ENCODE measurements around the gene YDJC. TPM values are rescaled to one million over a fixed set of nuclear protein-coding genes. Genes with fewer than 3 reads are reported as not detected.

The YDJC gene
- polyA plus RNA-seq, 1 experiment, result 20.0 TPM

GRCh38 chr22:21631025-21631424 is 1.2 kb upstream of the YDJC start:
- no peak for DNase-seq (ENCODE audit: low read depth)
- Histone ChIP-seq H3K27me3 (ENCODE audit: control insufficient read depth, insufficient read depth, low read length) (no peaks in the 10 kb centered on the region), H3K4me3 (ENCODE audit: low read depth, low read length) (no peak overlapping the region), H3K36me3 (ENCODE audit: control insufficient read depth, insufficient read depth, low read length) (peaks cover 3% of the 10 kb centered on the region)
- POLR2A ChIA-PET, result no interaction called here
- CTCF ChIA-PET, result interaction anchor here (0.6 to 9.3 kb wide), 3 partner anchors 12 to 19 kb away, joined by 3 to 71 read pairs (median 56); partner anchors contain the start of gene SDF2L1
- TF ChIP-seq CTCF (IDR thresholded peaks at IDR 0.05; ENCODE audit: insufficient read depth, low read depth, low read length), result no peak

- POLR2A ChIA-PET, result no interaction called here
- CTCF ChIA-PET, result interaction anchor here (0.8 to 9.3 kb wide), 11 partner anchors 10 to 52 kb away, joined by 3 to 71 read pairs (median 6); partner anchors contain the start of gene SDF2L1
- H3K27me3 ChIP-seq (ENCODE audit: control insufficient read depth, insufficient read depth, low read length), result no peaks in the 10 kb centered on the region
- DNase-seq (ENCODE audit: low read depth), result no peak
- peaks cover 3% of the 10 kb centered on the region for H3K36me3 ChIP-seq (ENCODE audit: control insufficient read depth, insufficient read depth, low read length)
- peak overlapping the region; percentile 99 for H3K4me3 ChIP-seq (ENCODE audit: low read depth, low read length)
- no peak for TF ChIP-seq CTCF (IDR thresholded peaks at IDR 0.05; ENCODE audit: insufficient read depth, low read depth, low read length)
Measured at GRCh38 chr22:21628386-21629254, 1.2 kb downstream of the YDJC start.

- DNase-seq (ENCODE audit: low read depth), result no peak
- CTCF ChIA-PET, result interaction anchor here (0.6 to 9.0 kb wide), 5 partner anchors 9 to 310 kb away, joined by 3 to 71 read pairs (median 3); partner anchors contain the start of gene SDF2L1
- Histone ChIP-seq H3K27me3 (ENCODE audit: control insufficient read depth, insufficient read depth, low read length) (no peaks in the 10 kb centered on the region), H3K36me3 (ENCODE audit: control insufficient read depth, insufficient read depth, low read length) (peaks cover 7% of the 10 kb centered on the region), H3K4me3 (ENCODE audit: low read depth, low read length) (no peak overlapping the region)
- TF ChIP-seq CTCF (IDR thresholded peaks at IDR 0.05; ENCODE audit: insufficient read depth, low read depth, low read length), result no peak
- POLR2A ChIA-PET, result no interaction called here
Measured at GRCh38 chr22:21626735-21627469, 2.9 kb downstream of the YDJC start.

- Histone ChIP-seq H3K27me3 (ENCODE audit: control insufficient read depth, insufficient read depth, low read length) (no peaks in the 10 kb centered on the region), H3K4me3 (ENCODE audit: low read depth, low read length) (no peak overlapping the region), H3K36me3 (ENCODE audit: control insufficient read depth, insufficient read depth, low read length) (peaks cover 7% of the 10 kb centered on the region)
- TF ChIP-seq CTCF (IDR thresholded peaks at IDR 0.05; ENCODE audit: insufficient read depth, low read depth, low read length), result no peak
- CTCF ChIA-PET, result interaction anchor here (0.6 to 9.0 kb wide), 5 partner anchors 9 to 311 kb away, joined by 3 to 71 read pairs (median 3); partner anchors contain the start of gene SDF2L1
- POLR2A ChIA-PET, result no interaction called here
- DNase-seq (ENCODE audit: low read depth), result no peak
Measured at GRCh38 chr22:21626073-21626734, 3.6 kb downstream of the YDJC start.

All from BJ (cell line).